GM23338 (cell line): Measurements from ENCODE around the gene NUDT5.

Source experiments
- CREB1 ChIP-seq: fragments of 250-450 bp; sonication (Bioruptor Pico); IDR thresholded peaks from 2 replicates; pipeline ENCODE4 v1.5.0; 2020; ENCODE audit warnings: low read depth, mild to moderate bottlenecking, moderate library complexity
- EZH2 ChIP-seq: fragments of 200-600 bp; sonication (generic); IDR thresholded peaks from one replicate; pipeline ENCODE4 v1.8.0; 2017; ENCODE audit warnings: antibody characterized with exemption, mild to moderate bottlenecking, low read depth; ENCODE audit not compliant: unreplicated experiment
- EZH2phosphoT487 ChIP-seq: fragments of 200-600 bp; sonication (generic); IDR thresholded peaks from one replicate; pipeline ENCODE4 v1.8.1; 2018; ENCODE audit warnings: antibody characterized with exemption; ENCODE audit not compliant: unreplicated experiment
- NANOG ChIP-seq: IDR thresholded peaks from 2 replicates; pipeline ENCODE4 v1.6.1; 2016; ENCODE audit warnings: antibody characterized with exemption, borderline replicate concordance
- POLR2AphosphoS5 ChIP-seq: IDR thresholded peaks from 2 replicates; pipeline ENCODE4 v1.6.1; 2016; ENCODE audit warnings: antibody characterized with exemption, low read depth
- ZNF114 ChIP-seq: fragments of 250-450 bp; sonication (Bioruptor Pico); IDR thresholded peaks from 2 replicates; pipeline ENCODE4 v1.5.0; 2020; ENCODE audit warnings: mild to moderate bottlenecking, moderate library complexity
- TF ChIP-seq, protein P1 (sequence below), 2 experiments: fragments of 200-600 bp in 1 of 2; sonication (generic) in 1 of 2; conservative IDR thresholded peaks; 2 replicates each; pipeline versions ENCODE4 v1.5.1 to v1.6.1; 2016 to 2017; ENCODE audit warnings: antibody characterized with exemption in 2 of 2, low read depth in 2 of 2, mild to moderate bottlenecking in 2 of 2, moderate library complexity in 1 of 2
- TF ChIP-seq, protein P2 (sequence below): IDR thresholded peaks from 2 replicates; pipeline ENCODE4 v1.6.1; 2016; ENCODE audit warnings: antibody characterized with exemption
- TF ChIP-seq, protein P3 (sequence below): IDR thresholded peaks from one replicate; pipeline ENCODE4 v1.6.1; 2018; ENCODE audit warnings: antibody characterized with exemption; ENCODE audit not compliant: unreplicated experiment

DNA sequence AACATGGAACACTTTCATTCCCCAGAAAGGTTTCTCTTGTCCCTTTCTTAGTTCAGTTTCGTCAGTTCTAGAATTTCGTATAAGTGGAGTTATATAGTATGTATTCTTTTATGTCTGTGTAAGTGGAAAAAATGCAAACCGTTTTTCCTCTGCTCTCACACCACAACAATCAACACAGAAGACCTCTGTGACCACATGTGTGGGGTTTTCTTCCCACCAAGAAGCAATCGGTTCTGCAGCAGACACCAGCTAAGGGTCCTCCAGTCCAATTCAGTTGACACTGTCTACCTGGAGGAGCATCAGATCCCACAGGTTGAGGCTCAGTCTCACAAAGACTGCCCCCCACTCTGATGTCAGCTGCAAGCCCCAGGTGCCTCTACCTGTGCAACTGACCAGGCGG lies 6.5 kb upstream of the NUDT5 start:
- no peak for TF ChIP-seq EZH2phosphoT487
- TF ChIP-seq, protein P1, sequence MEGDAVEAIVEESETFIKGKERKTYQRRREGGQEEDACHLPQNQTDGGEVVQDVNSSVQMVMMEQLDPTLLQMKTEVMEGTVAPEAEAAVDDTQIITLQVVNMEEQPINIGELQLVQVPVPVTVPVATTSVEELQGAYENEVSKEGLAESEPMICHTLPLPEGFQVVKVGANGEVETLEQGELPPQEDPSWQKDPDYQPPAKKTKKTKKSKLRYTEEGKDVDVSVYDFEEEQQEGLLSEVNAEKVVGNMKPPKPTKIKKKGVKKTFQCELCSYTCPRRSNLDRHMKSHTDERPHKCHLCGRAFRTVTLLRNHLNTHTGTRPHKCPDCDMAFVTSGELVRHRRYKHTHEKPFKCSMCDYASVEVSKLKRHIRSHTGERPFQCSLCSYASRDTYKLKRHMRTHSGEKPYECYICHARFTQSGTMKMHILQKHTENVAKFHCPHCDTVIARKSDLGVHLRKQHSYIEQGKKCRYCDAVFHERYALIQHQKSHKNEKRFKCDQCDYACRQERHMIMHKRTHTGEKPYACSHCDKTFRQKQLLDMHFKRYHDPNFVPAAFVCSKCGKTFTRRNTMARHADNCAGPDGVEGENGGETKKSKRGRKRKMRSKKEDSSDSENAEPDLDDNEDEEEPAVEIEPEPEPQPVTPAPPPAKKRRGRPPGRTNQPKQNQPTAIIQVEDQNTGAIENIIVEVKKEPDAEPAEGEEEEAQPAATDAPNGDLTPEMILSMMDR (conservative IDR thresholded peaks at IDR 0.05; ENCODE audit: low read depth in 2 of 2), result no peak
- no peak for TF ChIP-seq POLR2AphosphoS5
- no peak for TF ChIP-seq EZH2
- no peak for TF ChIP-seq ZNF114 (CRISPR knock-in tag)
- TF ChIP-seq, protein P2, sequence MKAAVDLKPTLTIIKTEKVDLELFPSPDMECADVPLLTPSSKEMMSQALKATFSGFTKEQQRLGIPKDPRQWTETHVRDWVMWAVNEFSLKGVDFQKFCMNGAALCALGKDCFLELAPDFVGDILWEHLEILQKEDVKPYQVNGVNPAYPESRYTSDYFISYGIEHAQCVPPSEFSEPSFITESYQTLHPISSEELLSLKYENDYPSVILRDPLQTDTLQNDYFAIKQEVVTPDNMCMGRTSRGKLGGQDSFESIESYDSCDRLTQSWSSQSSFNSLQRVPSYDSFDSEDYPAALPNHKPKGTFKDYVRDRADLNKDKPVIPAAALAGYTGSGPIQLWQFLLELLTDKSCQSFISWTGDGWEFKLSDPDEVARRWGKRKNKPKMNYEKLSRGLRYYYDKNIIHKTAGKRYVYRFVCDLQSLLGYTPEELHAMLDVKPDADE, result no peak
- TF ChIP-seq, protein P3, sequence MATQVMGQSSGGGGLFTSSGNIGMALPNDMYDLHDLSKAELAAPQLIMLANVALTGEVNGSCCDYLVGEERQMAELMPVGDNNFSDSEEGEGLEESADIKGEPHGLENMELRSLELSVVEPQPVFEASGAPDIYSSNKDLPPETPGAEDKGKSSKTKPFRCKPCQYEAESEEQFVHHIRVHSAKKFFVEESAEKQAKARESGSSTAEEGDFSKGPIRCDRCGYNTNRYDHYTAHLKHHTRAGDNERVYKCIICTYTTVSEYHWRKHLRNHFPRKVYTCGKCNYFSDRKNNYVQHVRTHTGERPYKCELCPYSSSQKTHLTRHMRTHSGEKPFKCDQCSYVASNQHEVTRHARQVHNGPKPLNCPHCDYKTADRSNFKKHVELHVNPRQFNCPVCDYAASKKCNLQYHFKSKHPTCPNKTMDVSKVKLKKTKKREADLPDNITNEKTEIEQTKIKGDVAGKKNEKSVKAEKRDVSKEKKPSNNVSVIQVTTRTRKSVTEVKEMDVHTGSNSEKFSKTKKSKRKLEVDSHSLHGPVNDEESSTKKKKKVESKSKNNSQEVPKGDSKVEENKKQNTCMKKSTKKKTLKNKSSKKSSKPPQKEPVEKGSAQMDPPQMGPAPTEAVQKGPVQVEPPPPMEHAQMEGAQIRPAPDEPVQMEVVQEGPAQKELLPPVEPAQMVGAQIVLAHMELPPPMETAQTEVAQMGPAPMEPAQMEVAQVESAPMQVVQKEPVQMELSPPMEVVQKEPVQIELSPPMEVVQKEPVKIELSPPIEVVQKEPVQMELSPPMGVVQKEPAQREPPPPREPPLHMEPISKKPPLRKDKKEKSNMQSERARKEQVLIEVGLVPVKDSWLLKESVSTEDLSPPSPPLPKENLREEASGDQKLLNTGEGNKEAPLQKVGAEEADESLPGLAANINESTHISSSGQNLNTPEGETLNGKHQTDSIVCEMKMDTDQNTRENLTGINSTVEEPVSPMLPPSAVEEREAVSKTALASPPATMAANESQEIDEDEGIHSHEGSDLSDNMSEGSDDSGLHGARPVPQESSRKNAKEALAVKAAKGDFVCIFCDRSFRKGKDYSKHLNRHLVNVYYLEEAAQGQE, result no peak
- no peak for TF ChIP-seq CREB1 (CRISPR knock-in tag)
- TF ChIP-seq NANOG, result no peak
